Stimulated activated CD4-positive, alpha-beta T cell treated with anti-CD3 and anti-CD28 coated beads, TNF-alpha, amount 100 ng/mL, for 1 hour (primary cell): ENCODE results near the gene RPP40.
"Not testable (repeated sequence)": the region's sequence is repeated elsewhere in the genome, so short reads cannot be mapped to it uniquely, and the experiment has no call there.

Experiments
- DNase-seq, 3 donors: peaks; one replicate each; pipeline ENCODE4 v3.0.0-alpha.2; 2020; ENCODE audit warnings: low read depth in 3 of 3, low spot score in 1 of 3

The RPP40 gene

GRCh38 chr6:5020142-5020541 lies 16.3 kb upstream of the RPP40 start:
- DNase-seq, result no peak

- no peak for DNase-seq
These were observed 10.3 kb upstream of the RPP40 start for GRCh38 chr6:5014072-5014561.

GRCh38 chr6:5012519-5012918 lies 8.7 kb upstream of the RPP40 start:
- DNase-seq, result no peak

GRCh38 chr6:5011346-5011745 lies 7.5 kb upstream of the RPP40 start:
- no peak for DNase-seq

- no peak for DNase-seq
These were observed 3.7 kb upstream of the RPP40 start for GRCh38 chr6:5007531-5007930.

GRCh38 chr6:5006222-5006621 lies 2.4 kb upstream of the RPP40 start:
- no peak for DNase-seq

- DNase-seq, result not testable (repeated sequence)
These were observed 1.2 kb upstream of the RPP40 start for GRCh38 chr6:5005038-5005433.

- DNase-seq, result no peak
These were observed 668 bp upstream of the RPP40 start for GRCh38 chr6:5004373-5005037.

- no peak for DNase-seq
These were observed 4.3 kb downstream of the RPP40 start for GRCh38 chr6:4999586-4999985.

- DNase-seq, result no peak
These were observed 6.0 kb downstream of the RPP40 start for GRCh38 chr6:4997862-4998261.

GRCh38 chr6:4994741-4995140 lies 9.1 kb downstream of the RPP40 start:
- DNase-seq, result no peak

- DNase-seq, result no peak
These were observed 16.4 kb downstream of the RPP40 start for GRCh38 chr6:4987432-4987831.

GRCh38 chr6:4986999-4987398 lies 16.8 kb downstream of the RPP40 start:
- no peak for DNase-seq

GRCh38 chr6:4983322-4983721 lies 20.5 kb downstream of the RPP40 start:
- no peak for DNase-seq

GRCh38 chr6:4981761-4982160 lies 22.1 kb downstream of the RPP40 start:
- no peak for DNase-seq

- no peak for DNase-seq
These were observed 24.4 kb downstream of the RPP40 start for GRCh38 chr6:4979426-4979825.

GRCh38 chr6:4977468-4977867 lies 26.4 kb downstream of the RPP40 start:
- DNase-seq, result no peak

- DNase-seq, result no peak
These were observed 28.3 kb downstream of the RPP40 start for GRCh38 chr6:4975506-4975905.

GRCh38 chr6:4974962-4975361 lies 28.9 kb downstream of the RPP40 start:
- DNase-seq, result no peak

GRCh38 chr6:4973982-4974745 lies 29.7 kb downstream of the RPP40 start:
- DNase-seq, result no peak

- no peak for DNase-seq
These were observed 30.4 kb downstream of the RPP40 start for GRCh38 chr6:4973415-4973814.

GRCh38 chr6:4972438-4972837 lies 31.4 kb downstream of the RPP40 start:
- no peak for DNase-seq

- DNase-seq, result no peak
These were observed 32.0 kb downstream of the RPP40 start for GRCh38 chr6:4971851-4972250.
